GM23248 (cell line): ENCODE results near the gene KAT5.

Source experiments
- EZH2 ChIP-seq: fragments of 200-600 bp; sonication (generic); IDR thresholded peaks from 2 replicates; pipeline ENCODE4 v1.6.1; 2018; ENCODE audit warnings: antibody characterized with exemption, mild to moderate bottlenecking; ENCODE audit not compliant: insufficient read depth, poor library complexity, severe bottlenecking
- EZH2phosphoT487 ChIP-seq: fragments of 200-600 bp; sonication (generic); IDR thresholded peaks from 2 replicates; pipeline ENCODE4 v1.6.1; 2018; ENCODE audit warnings: antibody characterized with exemption, moderate library complexity, mild to moderate bottlenecking, low read depth; ENCODE audit not compliant: insufficient read depth

DNA sequence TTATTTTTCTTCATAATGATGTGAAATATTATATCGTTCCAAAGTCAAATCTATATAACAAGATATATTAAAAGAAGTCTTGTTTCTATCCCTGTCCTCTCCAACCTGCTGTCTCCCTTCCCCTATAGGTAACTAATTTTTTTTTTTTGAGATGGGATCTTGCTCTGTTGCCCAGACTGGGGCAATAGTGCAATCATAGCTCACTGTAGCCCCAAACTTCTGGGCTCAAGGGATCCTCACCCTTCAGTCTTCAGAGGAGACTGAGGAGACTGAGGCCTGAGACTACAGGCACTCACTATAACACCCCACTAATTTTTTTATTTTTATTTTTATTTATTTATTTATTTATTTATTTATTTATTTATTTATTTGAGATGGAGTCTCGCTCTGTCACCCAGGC, 39.1 kb upstream of the KAT5 start:
- TF ChIP-seq EZH2 = no peak
- TF ChIP-seq EZH2phosphoT487 = no peak
